Left ventricle myocardium inferior (tissue), 1 donor: ENCODE measurements around the gene CCDC38. TPM values are rescaled to one million over a fixed set of nuclear protein-coding genes. Genes with fewer than 3 reads are reported as not detected.
"Not testable (repeated sequence)": the region's sequence is repeated elsewhere in the genome, so short reads cannot be mapped to it uniquely, and the experiment has no call there.

Experiments used
- DNase-seq: peaks from one replicate; pipeline ENCODE4 v3.0.0-alpha.2; 2020
- H3K27ac ChIP-seq: fragments of 200-600 bp; replicated peaks from 2 replicates; pipeline ENCODE4 v1.8.0; 2021
- H3K27me3 ChIP-seq: fragments of 200-600 bp; 2 replicates; pipeline ENCODE4 v1.8.0; 2021; ENCODE audit warnings: low read depth
- H3K36me3 ChIP-seq: fragments of 200-600 bp; 2 replicates; pipeline ENCODE4 v1.8.0; 2021
- H3K4me1 ChIP-seq: fragments of 200-600 bp; 2 replicates; pipeline ENCODE4 v1.8.0; 2021
- H3K4me3 ChIP-seq: fragments of 200-600 bp; 2 replicates; pipeline ENCODE4 v1.8.0; 2021; ENCODE audit warnings: mild to moderate bottlenecking, moderate library complexity
- H3K9me3 ChIP-seq: fragments of 200-600 bp; replicated peaks from 2 replicates; pipeline ENCODE4 v1.8.0; 2021
- CTCF ChIP-seq: fragments of 200-600 bp; IDR thresholded peaks from 2 replicates; pipeline ENCODE4 v1.8.0; 2021; ENCODE audit warnings: antibody characterized with exemption, mild to moderate bottlenecking, borderline replicate concordance
- intact Hi-C: fragments of 100-400 bp; cut with micrococcal nuclease; formaldehyde crosslinking; loops from one replicate; pipeline ENCODE4 v1.11.0; 2022
- total RNA-seq: library from RNA; stranded (reverse); fragmentation: NEBNext Ultra II Directional; extraction: Animal tissue kit (Norgen Biotek cat#: 25700); gene quantifications from one replicate; pipeline ENCODE4 v1.2.1, GENCODE V29; 2021
- donor health status: DM: no; HTN: yes; CAD: no; lungs with severe emphysema.

CCDC38 gene
- total RNA-seq, 1 donor from 2014 or later = 0.22 TPM

- H3K4me3 ChIP-seq = no peak overlapping the region
- no peak for TF ChIP-seq CTCF
Observed at GRCh38 chr12:95970905-95971304, 28.5 kb upstream of the CCDC38 start.

GRCh38 chr12:95969116-95969515 is 26.7 kb upstream of the CCDC38 start:
- intact Hi-C loops, H3K27ac ChIP-seq, H3K4me1 ChIP-seq, H3K9me3 ChIP-seq, DNase-seq, H3K36me3 ChIP-seq, H3K27me3 ChIP-seq, H3K4me3 ChIP-seq: not testable (repeated sequence)

More at GRCh38 chr12:95970905-95971304, 28.5 kb upstream of the CCDC38 start:
- Histone ChIP-seq H3K4me1 (no peaks in the 10 kb centered on the region), H3K27me3 (no peaks in the 10 kb centered on the region), H3K9me3 (no peaks in the 10 kb centered on the region), H3K27ac (no peak overlapping the region), H3K36me3 (no peaks in the 10 kb centered on the region)
- DNase-seq = no peak
- intact Hi-C loops = no loop called here

GRCh38 chr12:95967301-95967700 is 24.9 kb upstream of the CCDC38 start:
- no peak overlapping the region for H3K4me3 ChIP-seq
- no peak for DNase-seq
- intact Hi-C loops = no loop called here
- H3K4me1 ChIP-seq = no peaks in the 10 kb centered on the region
- no peaks in the 10 kb centered on the region for H3K9me3 ChIP-seq
- no peak overlapping the region for H3K27ac ChIP-seq
- TF ChIP-seq CTCF = no peak
- H3K36me3 ChIP-seq = no peaks in the 10 kb centered on the region
- H3K27me3 ChIP-seq = no peaks in the 10 kb centered on the region

- TF ChIP-seq CTCF = no peak
- Histone ChIP-seq H3K27me3 (no peaks in the 10 kb centered on the region), H3K4me1 (no peaks in the 10 kb centered on the region), H3K36me3 (no peaks in the 10 kb centered on the region), H3K27ac (no peak overlapping the region), H3K9me3 (no peaks in the 10 kb centered on the region), H3K4me3 (no peak overlapping the region)
- DNase-seq = no peak
- intact Hi-C loops = no loop called here
Observed at GRCh38 chr12:95966287-95966870, 24.0 kb upstream of the CCDC38 start.

- TF ChIP-seq CTCF = no peak
- Histone ChIP-seq H3K4me3 (no peak overlapping the region), H3K27ac (no peak overlapping the region), H3K36me3 (no peaks in the 10 kb centered on the region), H3K27me3 (no peaks in the 10 kb centered on the region), H3K9me3 (no peaks in the 10 kb centered on the region), H3K4me1 (no peaks in the 10 kb centered on the region)
- no peak for DNase-seq
- intact Hi-C loops = no loop called here
Observed at GRCh38 chr12:95963096-95963495, 20.7 kb upstream of the CCDC38 start.

GRCh38 chr12:95962222-95962621 is 19.8 kb upstream of the CCDC38 start:
- intact Hi-C loops = no loop called here
- DNase-seq = no peak
- Histone ChIP-seq H3K4me3 (no peak overlapping the region), H3K27me3 (no peaks in the 10 kb centered on the region), H3K9me3 (no peaks in the 10 kb centered on the region), H3K36me3 (no peaks in the 10 kb centered on the region), H3K4me1 (no peaks in the 10 kb centered on the region), H3K27ac (no peak overlapping the region)
- no peak for TF ChIP-seq CTCF
